Measurements from ENCODE around the gene TCAP. TPM values are rescaled to one million over a fixed set of nuclear protein-coding genes. Genes with fewer than 3 reads are reported as not detected.

TCAP gene, protein sequence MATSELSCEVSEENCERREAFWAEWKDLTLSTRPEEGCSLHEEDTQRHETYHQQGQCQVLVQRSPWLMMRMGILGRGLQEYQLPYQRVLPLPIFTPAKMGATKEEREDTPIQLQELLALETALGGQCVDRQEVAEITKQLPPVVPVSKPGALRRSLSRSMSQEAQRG
- 1 to 10 TPM; 2.1 to 2.5 TPM for total RNA-seq

DNA sequence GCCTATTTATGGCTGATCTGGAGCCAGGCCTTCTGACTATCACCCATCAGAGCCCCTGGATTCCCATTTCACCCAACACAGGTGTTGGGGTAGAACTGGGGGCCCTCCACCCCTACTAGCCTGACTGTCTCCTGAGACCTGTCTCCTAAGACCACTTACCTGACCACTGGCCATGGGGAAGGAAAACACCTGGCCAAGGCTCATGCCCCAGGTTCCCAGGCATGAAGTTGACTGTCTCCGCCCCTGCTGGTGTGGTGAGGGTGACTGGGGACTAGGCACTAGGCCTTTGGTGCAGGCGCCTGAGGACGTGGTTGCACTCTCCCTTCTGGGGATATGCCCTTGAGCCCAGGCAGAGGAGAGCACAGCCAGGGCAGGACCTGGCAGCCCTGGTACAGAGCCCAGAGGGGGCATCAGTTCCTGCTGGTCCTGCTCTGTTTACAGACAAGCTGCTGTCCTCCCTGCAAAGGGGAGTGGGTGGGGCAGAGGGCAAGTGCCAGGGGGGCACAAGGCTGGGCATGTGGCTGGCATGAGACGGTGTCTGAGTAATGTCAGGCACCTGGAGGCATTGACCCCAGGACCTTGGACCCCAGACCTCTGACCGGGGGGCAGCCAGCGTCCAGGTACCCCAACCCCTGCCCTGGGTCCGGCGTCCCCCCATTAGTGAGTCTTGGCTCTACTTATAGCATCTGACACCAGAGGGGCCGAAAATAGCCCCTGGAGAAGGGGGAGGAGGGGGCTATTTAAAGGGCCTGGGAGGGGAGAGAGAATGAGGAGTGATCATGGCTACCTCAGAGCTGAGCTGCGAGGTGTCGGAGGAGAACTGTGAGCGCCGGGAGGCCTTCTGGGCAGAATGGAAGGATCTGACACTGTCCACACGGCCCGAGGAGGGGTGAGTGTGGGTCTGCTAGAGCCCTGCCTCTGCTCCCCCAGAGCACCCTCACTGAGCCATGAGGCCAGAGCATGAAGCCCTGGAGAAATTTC is at the start of gene TCAP:
TSS of gene TCAP (plus strand) at position 769 of the 981 bp plus-strand sequence. CDS start at position 780, 11 bp downstream.
- Mint-ChIP-seq H3K36me3 (no peaks in the 10 kb centered on the region), H3K4me1 (ENCODE audit: low read depth in 2 of 2) (peaks cover 11 to 12% of the 10 kb centered on the region in 2 donors), H3K4me3 (peak within 1 kb of the TSS; percentile 25), H3K27ac (no peak within 1 kb of the TSS), H3K9me3 (no peaks in the 10 kb centered on the region), H3K27me3 (peaks cover 0 to 3% of the 10 kb centered on the region in 2 donors)
- ATAC-seq (no peak), DNase-seq (ENCODE audit: low spot score) (no peak)

DNA sequence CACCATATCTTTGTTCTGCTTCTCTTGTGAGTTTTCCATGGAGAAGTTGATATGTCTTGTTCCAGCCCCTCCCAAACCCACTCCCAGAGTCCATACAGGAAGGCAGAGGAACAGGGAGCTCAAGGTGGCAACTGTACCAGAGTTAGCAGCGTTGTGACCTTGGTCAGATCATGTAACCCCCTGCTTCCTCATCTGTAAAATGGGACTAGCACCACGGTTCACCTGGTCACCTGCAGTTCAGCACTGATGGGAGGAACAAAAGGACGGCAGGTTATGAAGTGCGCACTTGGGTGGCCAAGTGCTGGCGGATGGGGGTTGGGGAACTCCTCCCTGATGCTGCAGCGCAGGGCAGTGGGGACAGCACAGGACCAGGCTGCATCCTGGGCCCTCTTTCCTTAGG is 49.7 kb upstream of the TCAP start:
- DNase-seq (ENCODE audit: low spot score) (no peak), ATAC-seq (no peak)
- H3K9me3 Mint-ChIP-seq, result no peaks in the 10 kb centered on the region
- H3K4me1 Mint-ChIP-seq (ENCODE audit: low read depth in 2 of 2), result peaks cover 0 to 6% of the 10 kb centered on the region in 2 donors
- H3K36me3 Mint-ChIP-seq, result no peaks in the 10 kb centered on the region
- H3K27ac Mint-ChIP-seq, result no peak overlapping the region
- peaks cover 20 to 23% of the 10 kb centered on the region in 2 donors for H3K27me3 Mint-ChIP-seq
- no peak overlapping the region for H3K4me3 Mint-ChIP-seq

DNA sequence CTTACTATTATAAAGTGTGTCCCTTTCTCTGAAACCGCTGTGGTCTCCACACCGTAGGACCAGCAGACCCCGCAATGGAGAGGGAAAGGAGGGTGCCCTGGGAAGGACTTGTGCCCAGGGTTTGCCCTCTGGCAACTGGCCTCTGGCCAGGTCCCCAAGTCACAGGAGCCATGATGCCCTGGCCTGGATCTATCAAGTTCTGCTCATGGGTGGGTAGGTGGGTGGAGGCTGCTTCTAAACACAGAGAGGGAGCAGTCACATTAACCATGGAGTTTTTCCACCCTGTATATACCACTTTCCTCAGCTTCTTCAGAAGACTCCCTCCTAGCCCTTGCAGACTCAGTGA is 48.1 kb upstream of the TCAP start:
- H3K4me1 Mint-ChIP-seq (ENCODE audit: low read depth in 2 of 2), result peaks cover 4 to 10% of the 10 kb centered on the region in 2 donors
- H3K27me3 Mint-ChIP-seq, result peaks cover 16 to 18% of the 10 kb centered on the region in 2 donors
- ATAC-seq (no peak), DNase-seq (ENCODE audit: low spot score) (no peak)
- no peak overlapping the region for H3K27ac Mint-ChIP-seq
- H3K36me3 Mint-ChIP-seq, result no peaks in the 10 kb centered on the region
- H3K9me3 Mint-ChIP-seq, result no peaks in the 10 kb centered on the region
- H3K4me3 Mint-ChIP-seq, result peak overlapping the region; percentile 20

DNA sequence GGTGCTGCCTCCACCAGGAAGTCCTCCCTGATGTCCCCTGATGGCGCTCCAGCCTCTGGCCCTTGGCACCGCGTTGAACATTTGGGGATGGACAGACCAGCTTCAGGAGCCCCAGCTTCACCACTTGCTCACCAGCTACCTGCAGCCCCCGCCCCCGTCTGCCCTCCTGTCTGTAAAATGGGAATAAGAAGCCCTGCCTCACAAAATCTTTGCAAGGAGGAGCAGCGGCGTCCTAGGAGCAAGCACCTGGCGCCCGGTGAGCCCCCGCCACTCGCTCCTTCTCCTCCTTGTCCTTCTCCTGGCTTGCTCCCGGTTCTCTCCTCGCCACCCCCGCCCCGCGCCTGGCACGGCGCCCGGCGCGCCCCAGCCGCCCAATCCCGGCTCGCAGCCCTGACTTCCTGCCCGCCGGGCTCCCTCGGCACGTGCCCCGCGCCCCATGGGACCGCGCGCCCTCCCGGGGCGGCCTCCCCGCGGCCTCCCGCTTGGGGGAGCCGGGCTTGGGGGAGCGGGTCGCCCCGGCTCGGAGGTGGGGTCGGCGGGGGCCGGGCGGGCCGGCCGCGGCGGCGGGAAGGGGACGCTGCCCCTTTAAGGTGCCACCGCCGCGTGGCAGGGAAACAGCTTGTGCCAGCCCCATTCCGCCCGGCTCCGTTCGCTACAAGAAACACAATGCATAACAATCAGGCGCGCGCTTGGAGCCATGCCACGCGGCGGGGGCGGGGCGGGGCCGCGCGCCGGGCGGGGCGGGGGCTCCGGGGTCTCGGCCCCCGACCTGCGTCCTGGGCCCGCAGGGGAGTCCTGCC is 47.5 kb upstream of the TCAP start:
- H3K27ac Mint-ChIP-seq, result no peak overlapping the region
- H3K4me1 Mint-ChIP-seq (ENCODE audit: low read depth in 2 of 2), result peaks cover 10 to 13% of the 10 kb centered on the region in 2 donors
- peak; percentile 15 to 32 for ATAC-seq
- H3K9me3 Mint-ChIP-seq, result no peaks in the 10 kb centered on the region
- H3K4me3 Mint-ChIP-seq, result peak overlapping the region; percentile 85
- peaks cover 16 to 18% of the 10 kb centered on the region in 2 donors for H3K27me3 Mint-ChIP-seq
- H3K36me3 Mint-ChIP-seq, result no peaks in the 10 kb centered on the region
- DNase-seq (ENCODE audit: low spot score), result no peak

DNA sequence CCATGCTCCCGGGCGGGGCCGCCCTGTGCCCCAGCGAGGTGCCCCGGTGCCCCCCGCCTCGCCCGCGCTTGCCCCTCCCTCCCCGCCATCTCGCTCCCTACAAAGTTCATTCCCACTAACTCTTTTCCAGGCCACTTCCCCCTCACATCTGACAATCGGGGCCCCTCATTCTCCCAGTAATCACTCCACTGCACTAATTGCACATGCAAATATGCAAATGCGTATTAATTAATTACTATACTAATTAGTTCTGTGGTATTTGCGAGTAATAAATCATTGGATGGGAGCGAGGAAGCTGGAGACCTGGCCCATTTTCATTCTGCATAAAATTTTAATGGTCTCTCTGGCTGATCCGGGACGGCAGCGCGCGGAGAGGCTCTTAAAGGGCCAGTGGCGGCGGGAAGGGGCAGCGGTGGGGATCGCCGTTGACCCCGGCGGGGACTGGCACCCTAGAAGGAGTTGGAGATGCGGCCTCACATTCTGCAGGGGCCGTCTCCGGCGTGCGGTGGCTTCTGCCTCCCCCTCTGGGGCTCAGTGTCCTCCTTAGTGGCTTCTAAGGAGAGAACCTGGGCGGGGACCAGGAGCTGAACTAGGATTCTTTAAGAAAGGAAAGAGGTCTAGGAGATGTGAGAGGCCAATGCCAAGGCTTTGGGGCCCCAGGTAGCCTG is 46.8 kb upstream of the TCAP start:
- H3K27ac Mint-ChIP-seq, result no peak overlapping the region

DNA sequence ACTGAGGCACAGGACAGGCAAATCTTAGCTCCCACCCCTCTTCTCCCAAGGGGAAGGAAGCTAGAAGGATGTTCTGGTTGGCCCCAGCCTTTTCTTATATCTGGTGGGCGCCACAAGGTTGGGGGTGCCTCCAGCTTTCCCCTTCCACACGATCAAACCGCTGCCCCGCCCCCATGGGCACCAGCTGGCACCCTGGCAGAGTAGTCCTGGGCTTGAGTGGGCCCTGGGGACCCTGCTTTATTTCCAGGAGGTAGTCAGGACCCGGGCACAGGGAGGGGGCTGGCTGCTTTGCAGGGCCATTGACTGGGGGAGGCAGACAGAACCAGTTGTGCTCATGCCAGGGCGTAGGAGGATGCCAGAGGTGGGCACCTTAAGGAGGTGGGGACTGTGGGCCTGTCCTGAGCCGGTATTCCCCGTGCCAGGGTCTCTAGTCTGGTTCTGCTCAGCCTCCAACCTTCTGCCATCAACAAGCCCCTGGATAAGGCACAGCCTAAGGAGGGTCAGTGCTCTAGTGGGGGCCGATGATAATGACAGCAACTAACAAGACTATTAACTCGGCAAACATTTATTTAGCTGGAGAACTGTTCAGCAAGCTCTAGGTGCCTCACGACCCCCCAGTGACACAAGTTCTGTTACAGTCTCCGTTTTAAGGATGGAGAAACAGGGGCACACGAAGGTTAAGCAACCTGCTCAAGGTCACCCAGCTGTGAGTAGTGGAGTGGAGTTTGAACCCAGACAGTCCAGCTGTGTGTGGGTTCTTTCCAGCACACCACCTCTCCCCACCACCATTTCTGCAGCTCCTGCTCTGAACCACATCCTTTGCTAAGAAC is 46.0 kb upstream of the TCAP start:
- Mint-ChIP-seq H3K27me3 (peaks cover 12 to 16% of the 10 kb centered on the region in 2 donors), H3K36me3 (no peaks in the 10 kb centered on the region), H3K27ac (no peak overlapping the region), H3K4me3 (no peak overlapping the region), H3K4me1 (ENCODE audit: low read depth in 2 of 2) (peaks cover 16 to 20% of the 10 kb centered on the region in 2 donors), H3K9me3 (no peaks in the 10 kb centered on the region)
- DNase-seq (ENCODE audit: low spot score) (no peak), ATAC-seq (no peak)

More for the DNA sequence above, 46.8 kb upstream of the TCAP start:
- Mint-ChIP-seq H3K27me3 (peaks cover 13 to 16% of the 10 kb centered on the region in 2 donors), H3K4me3 (peak overlapping the region; percentile 85), H3K4me1 (ENCODE audit: low read depth in 2 of 2) (peaks cover 15 to 16% of the 10 kb centered on the region in 2 donors), H3K9me3 (no peaks in the 10 kb centered on the region), H3K36me3 (no peaks in the 10 kb centered on the region)
- DNase-seq (ENCODE audit: low spot score) (no peak), ATAC-seq (no peak)

DNA sequence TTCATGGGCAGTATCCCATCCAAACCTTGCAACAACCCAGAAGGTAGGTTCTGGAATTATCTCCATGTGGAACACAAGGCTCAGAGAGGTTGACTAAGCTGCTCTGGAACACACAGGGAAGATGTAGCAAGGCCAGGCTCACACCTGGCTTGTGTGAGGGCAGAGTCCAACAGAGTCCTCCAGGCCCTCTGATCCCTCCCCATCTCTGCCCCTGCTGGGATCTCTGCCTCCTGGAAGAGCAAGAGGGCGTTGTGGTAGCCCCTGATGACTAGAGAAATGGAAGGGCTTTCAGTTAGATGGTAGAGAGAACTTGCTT is 45.4 kb upstream of the TCAP start:
- Mint-ChIP-seq H3K9me3 (no peaks in the 10 kb centered on the region), H3K4me3 (no peak overlapping the region), H3K4me1 (ENCODE audit: low read depth in 2 of 2) (peaks cover 19 to 20% of the 10 kb centered on the region in 2 donors), H3K27ac (no peak overlapping the region), H3K27me3 (peaks cover 10 to 11% of the 10 kb centered on the region in 2 donors), H3K36me3 (no peaks in the 10 kb centered on the region)
- DNase-seq (ENCODE audit: low spot score) (no peak), ATAC-seq (no peak)

DNA sequence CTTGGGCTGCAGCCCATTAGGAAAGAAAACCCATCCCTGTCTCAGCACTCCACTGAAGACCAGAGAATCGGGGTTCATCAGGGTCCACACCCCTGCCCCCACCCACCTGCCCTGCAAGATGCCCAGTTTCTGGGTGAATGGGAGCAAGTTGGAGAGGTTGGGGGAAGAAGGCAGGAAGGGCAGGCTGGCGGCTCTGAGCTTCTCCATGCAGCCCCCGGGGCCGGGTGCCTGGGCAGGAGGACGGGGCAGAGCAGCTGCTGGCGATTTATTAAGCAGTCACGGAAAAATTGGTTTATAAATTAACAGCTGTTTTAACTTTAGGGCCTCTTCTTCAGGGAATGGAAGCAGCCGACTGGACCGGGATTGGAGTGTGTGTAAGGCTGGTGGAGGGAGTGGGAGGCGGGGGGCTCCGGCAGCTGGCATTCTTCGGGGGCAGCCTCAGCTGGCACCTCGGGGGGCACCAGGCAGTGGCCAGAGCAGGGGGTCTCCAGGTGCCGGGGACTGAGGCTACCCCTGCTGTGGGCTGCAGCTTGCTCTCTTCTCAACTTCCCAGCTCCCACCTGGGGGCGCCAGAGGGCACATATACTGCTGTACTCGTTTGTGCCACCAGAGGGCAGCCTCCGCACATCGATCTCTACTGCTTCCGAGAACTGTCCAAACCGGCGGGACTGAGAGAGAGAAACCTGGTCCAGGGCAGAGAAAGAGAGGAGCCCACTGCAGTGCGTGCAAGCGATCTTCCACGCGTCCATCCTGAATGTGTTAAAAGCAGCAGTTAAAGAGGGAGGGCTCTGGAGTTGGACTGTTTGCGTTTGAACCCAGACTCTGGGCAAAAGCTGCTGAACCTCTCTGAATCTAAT is 43.4 kb upstream of the TCAP start:
- H3K9me3 Mint-ChIP-seq, result no peaks in the 10 kb centered on the region
- H3K4me1 Mint-ChIP-seq (ENCODE audit: low read depth in 2 of 2), result peaks cover 20 to 24% of the 10 kb centered on the region in 2 donors
- H3K4me3 Mint-ChIP-seq, result peak overlapping the region; percentile 81
- peak overlapping the region; percentile 53 to 90 for H3K27ac Mint-ChIP-seq
- ATAC-seq (peak; percentile 77 to 89), DNase-seq (ENCODE audit: low spot score) (peak; percentile 83)
- no peaks in the 10 kb centered on the region for H3K36me3 Mint-ChIP-seq
- peaks cover 11 to 15% of the 10 kb centered on the region in 2 donors for H3K27me3 Mint-ChIP-seq

DNA sequence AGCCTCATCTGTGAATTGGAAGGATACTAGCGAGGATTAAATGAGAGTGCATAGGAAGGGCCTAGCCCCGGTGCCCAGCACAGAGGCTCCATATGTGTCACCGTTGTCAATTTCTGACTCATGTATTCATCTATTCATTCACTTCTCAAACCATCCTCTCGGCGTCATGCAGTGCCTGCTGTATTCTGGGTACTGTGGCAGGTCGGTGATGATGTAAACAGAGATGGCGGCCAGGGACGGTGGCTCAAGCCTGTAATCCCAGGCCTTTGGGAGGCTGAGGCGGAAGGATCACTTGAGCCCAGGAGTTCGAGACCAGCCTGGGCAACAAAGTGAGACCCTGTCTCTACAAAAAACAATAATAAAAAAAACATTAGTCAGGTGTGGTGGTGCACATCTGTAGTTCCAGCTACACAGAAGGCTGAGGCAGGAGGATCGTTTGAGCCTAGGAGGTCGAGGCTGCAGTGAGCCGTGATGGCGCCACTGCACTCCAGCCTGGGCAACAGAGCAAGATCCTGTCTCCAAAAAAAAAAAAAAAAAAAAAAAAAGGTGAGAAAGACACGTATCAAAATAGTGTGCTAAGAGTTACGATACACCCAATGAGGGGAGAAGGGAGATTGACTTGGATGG is 42.7 kb upstream of the TCAP start:
- Mint-ChIP-seq H3K36me3 (no peaks in the 10 kb centered on the region), H3K27me3 (peaks cover 11 to 17% of the 10 kb centered on the region in 2 donors), H3K4me1 (ENCODE audit: low read depth in 2 of 2) (peaks cover 20 to 24% of the 10 kb centered on the region in 2 donors), H3K4me3 (peak overlapping the region; percentile 81), H3K27ac (peak overlapping the region; percentile 53 to 90), H3K9me3 (no peaks in the 10 kb centered on the region)
- ATAC-seq (peak; percentile 50 to 93), DNase-seq (ENCODE audit: low spot score) (no peak)

DNA sequence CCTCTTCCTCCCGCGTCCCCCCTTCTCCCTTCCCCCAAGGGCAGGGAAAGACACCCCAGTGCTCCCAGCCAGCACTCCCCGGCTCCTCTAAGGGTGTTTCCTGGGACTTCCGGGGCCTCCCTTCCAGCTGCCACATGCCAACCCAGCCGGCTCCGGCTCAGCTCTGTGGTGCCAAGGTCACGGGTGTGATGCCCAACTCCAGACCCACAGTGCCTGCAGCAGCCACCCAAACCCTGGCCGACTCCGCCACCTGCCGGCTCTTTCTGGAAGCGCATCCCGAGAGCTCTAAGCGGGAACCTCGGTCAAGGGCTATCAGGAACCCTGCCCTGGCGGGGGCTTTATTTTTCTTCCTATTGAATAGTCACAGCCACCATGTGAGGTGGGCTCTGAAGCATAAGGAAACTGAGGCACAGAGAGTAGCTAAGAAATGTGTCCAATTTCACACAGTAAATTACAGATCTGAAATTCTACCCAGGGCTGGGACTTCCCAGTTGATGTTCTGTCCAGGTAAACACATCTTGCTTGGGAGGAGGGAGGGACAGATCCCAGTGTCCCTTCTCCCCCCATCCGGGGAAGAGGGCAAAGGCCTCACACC is 41.7 kb upstream of the TCAP start:
- Mint-ChIP-seq H3K27ac (peak overlapping the region in 1 of 2 donors; percentile 90), H3K4me1 (ENCODE audit: low read depth in 2 of 2) (peaks cover 20% of the 10 kb centered on the region in 2 donors), H3K4me3 (peak overlapping the region; percentile 81), H3K36me3 (no peaks in the 10 kb centered on the region), H3K9me3 (no peaks in the 10 kb centered on the region), H3K27me3 (peaks cover 19 to 21% of the 10 kb centered on the region in 2 donors)
- DNase-seq (ENCODE audit: low spot score) (peak; percentile 89), ATAC-seq (peak; percentile 50 to 75)

DNA sequence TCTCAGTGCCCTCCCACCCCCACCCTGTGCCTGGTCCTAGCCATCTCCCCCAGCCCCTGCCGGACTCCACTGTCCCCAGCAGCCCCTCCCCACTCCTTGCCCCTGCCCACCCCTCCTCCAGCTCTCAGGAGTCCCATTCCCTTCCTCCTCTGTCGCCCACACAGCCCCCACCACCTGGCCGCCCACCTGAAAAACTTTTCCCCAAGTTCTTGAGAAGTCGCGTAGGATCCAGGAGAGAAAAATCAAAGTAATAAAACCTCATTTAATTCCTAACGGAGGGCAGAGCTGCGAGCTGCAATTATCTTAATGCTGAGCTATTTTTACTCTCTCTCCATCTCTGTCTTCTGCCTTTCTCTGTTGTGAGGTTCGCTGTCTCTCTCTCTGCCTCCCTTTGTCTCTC is 40.8 kb upstream of the TCAP start:
- peaks cover 24 to 25% of the 10 kb centered on the region in 2 donors for H3K27me3 Mint-ChIP-seq
- no peaks in the 10 kb centered on the region for H3K36me3 Mint-ChIP-seq
- H3K27ac Mint-ChIP-seq, result no peak overlapping the region
- no peak overlapping the region for H3K4me3 Mint-ChIP-seq
- ATAC-seq, result no peak
- H3K9me3 Mint-ChIP-seq, result no peaks in the 10 kb centered on the region
- DNase-seq (ENCODE audit: low spot score), result no peak
- peaks cover 18 to 20% of the 10 kb centered on the region in 2 donors for H3K4me1 Mint-ChIP-seq (ENCODE audit: low read depth in 2 of 2)
